ENCODE results near the gene CCNL1.

DNA sequence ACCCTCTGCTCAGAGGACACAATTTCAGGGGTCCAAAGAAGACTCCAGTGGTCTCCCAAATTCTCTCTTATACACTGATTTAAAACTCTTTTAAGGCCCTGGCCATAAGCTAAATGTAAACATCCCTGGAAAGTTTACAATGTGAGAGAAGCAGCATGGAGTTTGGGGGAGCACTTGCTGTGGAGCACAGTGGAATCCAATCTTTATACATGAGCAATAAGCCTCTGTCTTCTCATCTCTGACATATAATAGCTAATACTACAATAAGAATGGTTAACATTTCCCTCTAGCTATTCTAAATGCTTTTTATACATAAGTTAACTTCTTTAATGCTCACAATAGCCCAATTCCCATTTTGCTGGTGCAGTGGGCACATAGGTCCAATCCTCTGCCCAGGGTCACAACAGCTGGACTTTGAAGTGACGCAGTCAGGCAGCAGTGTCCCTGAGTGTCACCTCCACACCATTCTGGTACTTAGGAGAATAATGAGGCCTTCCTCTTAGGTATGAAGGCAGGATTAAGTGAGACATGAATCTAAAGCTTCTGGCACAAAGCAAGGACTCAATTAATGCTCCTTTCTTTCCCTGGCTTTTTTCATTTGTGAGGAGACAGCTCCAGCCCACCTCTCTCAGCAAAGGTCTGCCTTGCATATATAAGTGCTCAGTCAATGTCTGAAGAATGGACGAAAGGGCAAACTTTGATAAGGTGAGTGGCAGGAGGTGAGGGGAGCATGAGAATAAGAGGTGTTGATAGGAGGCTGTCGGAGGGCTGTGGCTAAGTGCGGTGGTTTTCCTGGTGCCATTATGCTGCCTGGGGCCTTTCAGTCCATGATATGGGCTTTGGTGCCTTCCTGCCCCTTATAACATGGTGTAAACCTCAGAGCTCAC lies 26.3 kb downstream of the CCNL1 start:
- TF ChIP-seq EZH2phosphoT487 (IDR thresholded peaks at IDR 0.05; ENCODE audit: low read length): no peak
- no peak for TF ChIP-seq EZH2 (optimal IDR thresholded peaks at IDR 0.05; ENCODE audit: low read depth, low read length)
